ENCODE data around the gene ZC3HAV1.

GRCh38 chr7:139104091-139104450 is 5.4 kb downstream of the ZC3HAV1 start:
- TF ChIP-seq CTCF (IDR thresholded peaks at IDR 0.05) (no peak), POLR2AphosphoS5 (IDR thresholded peaks at IDR 0.05) (no peak), EP300 (IDR thresholded peaks at IDR 0.05; ENCODE audit: low read depth) (no peak)
